ENCODE results near the gene MCC.

Gene MCC

GRCh38 chr5:113293068-113293974 lies 194.9 kb downstream of the MCC start:
- no peak for DNase-seq (ENCODE audit: insufficient read length, low spot score)
- no peak for FAIRE-seq

GRCh38 chr5:113292462-113292861 lies 195.8 kb downstream of the MCC start:
- DNase-seq (ENCODE audit: insufficient read length, low spot score) (no peak), FAIRE-seq (no peak)
- TF ChIP-seq POLR2AphosphoS5 (IDR thresholded peaks at IDR 0.05; ENCODE audit: low read depth, low read length) (no peak), SPI1 (IDR thresholded peaks at IDR 0.05; ENCODE audit: low read depth, low read length) (no peak), POLR2A (IDR thresholded peaks at IDR 0.05; ENCODE audit: low read depth, low read length) (no peak), PAX5 (IDR thresholded peaks at IDR 0.05; ENCODE audit: insufficient read depth, low read length, severe bottlenecking) (no peak), TAF1 (IDR thresholded peaks at IDR 0.05; ENCODE audit: low read depth, low read length) (no peak), POU2F2 (IDR thresholded peaks at IDR 0.05; ENCODE audit: low read depth, low read length) (no peak)

More at GRCh38 chr5:113293068-113293974, 194.9 kb downstream of the MCC start:
- TF ChIP-seq POLR2AphosphoS5 (IDR thresholded peaks at IDR 0.05; ENCODE audit: low read depth, low read length) (no peak), POU2F2 (IDR thresholded peaks at IDR 0.05; ENCODE audit: low read depth, low read length) (no peak), PAX5 (IDR thresholded peaks at IDR 0.05; ENCODE audit: insufficient read depth, low read length, severe bottlenecking) (no peak), SPI1 (IDR thresholded peaks at IDR 0.05; ENCODE audit: low read depth, low read length) (no peak), POLR2A (IDR thresholded peaks at IDR 0.05; ENCODE audit: low read depth, low read length) (no peak)

GRCh38 chr5:113283558-113283957 lies 204.7 kb downstream of the MCC start:
- FAIRE-seq (no peak), DNase-seq (ENCODE audit: insufficient read length, low spot score) (no peak)
- no peak for TF ChIP-seq POU2F2 (IDR thresholded peaks at IDR 0.05; ENCODE audit: low read depth, low read length)
- no peak for TF ChIP-seq TAF1 (IDR thresholded peaks at IDR 0.05; ENCODE audit: low read depth, low read length)
- TF ChIP-seq POLR2AphosphoS5 (IDR thresholded peaks at IDR 0.05; ENCODE audit: low read depth, low read length), result no peak
- TF ChIP-seq SPI1 (IDR thresholded peaks at IDR 0.05; ENCODE audit: low read depth, low read length), result no peak
- TF ChIP-seq PAX5 (IDR thresholded peaks at IDR 0.05; ENCODE audit: insufficient read depth, low read length, severe bottlenecking), result no peak
- TF ChIP-seq POLR2A (IDR thresholded peaks at IDR 0.05; ENCODE audit: low read depth, low read length), result no peak

- DNase-seq (ENCODE audit: insufficient read length, low spot score), result no peak
- TF ChIP-seq POU2F2 (IDR thresholded peaks at IDR 0.05; ENCODE audit: low read depth, low read length), result no peak
- no peak for TF ChIP-seq POLR2A (IDR thresholded peaks at IDR 0.05; ENCODE audit: low read depth, low read length)
- TF ChIP-seq POLR2AphosphoS5 (IDR thresholded peaks at IDR 0.05; ENCODE audit: low read depth, low read length), result no peak
- no peak for TF ChIP-seq TAF1 (IDR thresholded peaks at IDR 0.05; ENCODE audit: low read depth, low read length)
- no peak for TF ChIP-seq SPI1 (IDR thresholded peaks at IDR 0.05; ENCODE audit: low read depth, low read length)
- TF ChIP-seq PAX5 (IDR thresholded peaks at IDR 0.05; ENCODE audit: insufficient read depth, low read length, severe bottlenecking), result no peak
- no peak for FAIRE-seq
These were observed 205.8 kb downstream of the MCC start for GRCh38 chr5:113282472-113282871.

- TF ChIP-seq POU2F2 (IDR thresholded peaks at IDR 0.05; ENCODE audit: low read depth, low read length) (no peak), POLR2A (IDR thresholded peaks at IDR 0.05; ENCODE audit: low read depth, low read length) (no peak), SPI1 (IDR thresholded peaks at IDR 0.05; ENCODE audit: low read depth, low read length) (no peak)
- no peak for DNase-seq (ENCODE audit: insufficient read length, low spot score)
- FAIRE-seq, result no peak
These were observed 207.1 kb downstream of the MCC start for GRCh38 chr5:113281194-113281593.

GRCh38 chr5:113280541-113280940 lies 207.7 kb downstream of the MCC start:
- DNase-seq (ENCODE audit: insufficient read length, low spot score) (no peak), FAIRE-seq (no peak)
- no peak for TF ChIP-seq POU2F2 (IDR thresholded peaks at IDR 0.05; ENCODE audit: low read depth, low read length)
- no peak for TF ChIP-seq PAX5 (IDR thresholded peaks at IDR 0.05; ENCODE audit: insufficient read depth, low read length, severe bottlenecking)
- TF ChIP-seq POLR2AphosphoS5 (IDR thresholded peaks at IDR 0.05; ENCODE audit: low read depth, low read length), result no peak
- TF ChIP-seq POLR2A (IDR thresholded peaks at IDR 0.05; ENCODE audit: low read depth, low read length), result no peak
- TF ChIP-seq TAF1 (IDR thresholded peaks at IDR 0.05; ENCODE audit: low read depth, low read length), result no peak
- TF ChIP-seq SPI1 (IDR thresholded peaks at IDR 0.05; ENCODE audit: low read depth, low read length), result no peak

GRCh38 chr5:113278976-113279375 lies 209.3 kb downstream of the MCC start:
- TF ChIP-seq TAF1 (IDR thresholded peaks at IDR 0.05; ENCODE audit: low read depth, low read length), result no peak
- TF ChIP-seq PAX5 (IDR thresholded peaks at IDR 0.05; ENCODE audit: insufficient read depth, low read length, severe bottlenecking), result no peak
- TF ChIP-seq SPI1 (IDR thresholded peaks at IDR 0.05; ENCODE audit: low read depth, low read length), result no peak
- no peak for TF ChIP-seq POU2F2 (IDR thresholded peaks at IDR 0.05; ENCODE audit: low read depth, low read length)
- no peak for TF ChIP-seq POLR2AphosphoS5 (IDR thresholded peaks at IDR 0.05; ENCODE audit: low read depth, low read length)
- no peak for TF ChIP-seq POLR2A (IDR thresholded peaks at IDR 0.05; ENCODE audit: low read depth, low read length)
- DNase-seq (ENCODE audit: insufficient read length, low spot score) (no peak), FAIRE-seq (no peak)

GRCh38 chr5:113276493-113276892 lies 211.8 kb downstream of the MCC start:
- no peak for DNase-seq (ENCODE audit: insufficient read length, low spot score)
- no peak for FAIRE-seq
- TF ChIP-seq POU2F2 (IDR thresholded peaks at IDR 0.05; ENCODE audit: low read depth, low read length) (no peak), SPI1 (IDR thresholded peaks at IDR 0.05; ENCODE audit: low read depth, low read length) (no peak), TAF1 (IDR thresholded peaks at IDR 0.05; ENCODE audit: low read depth, low read length) (no peak), POLR2AphosphoS5 (IDR thresholded peaks at IDR 0.05; ENCODE audit: low read depth, low read length) (no peak), POLR2A (IDR thresholded peaks at IDR 0.05; ENCODE audit: low read depth, low read length) (no peak), PAX5 (IDR thresholded peaks at IDR 0.05; ENCODE audit: insufficient read depth, low read length, severe bottlenecking) (no peak)

GRCh38 chr5:113276001-113276400 lies 212.3 kb downstream of the MCC start:
- no peak for DNase-seq (ENCODE audit: insufficient read length, low spot score)
- FAIRE-seq, result no peak
- TF ChIP-seq TAF1 (IDR thresholded peaks at IDR 0.05; ENCODE audit: low read depth, low read length), result no peak
- no peak for TF ChIP-seq POU2F2 (IDR thresholded peaks at IDR 0.05; ENCODE audit: low read depth, low read length)
- TF ChIP-seq PAX5 (IDR thresholded peaks at IDR 0.05; ENCODE audit: insufficient read depth, low read length, severe bottlenecking), result no peak
- no peak for TF ChIP-seq POLR2AphosphoS5 (IDR thresholded peaks at IDR 0.05; ENCODE audit: low read depth, low read length)
- TF ChIP-seq SPI1 (IDR thresholded peaks at IDR 0.05; ENCODE audit: low read depth, low read length), result no peak
- TF ChIP-seq POLR2A (IDR thresholded peaks at IDR 0.05; ENCODE audit: low read depth, low read length), result no peak

Data from GM12891 (cell line).